GM19397 (cell line): ENCODE data around the gene HHEX.
A peak's percentile ranks its signal among the peaks of the same experiment; 100 is the strongest.

Source experiments
- ATAC-seq: cut with Tn5 transposase; IDR thresholded peaks from one replicate; pipeline ENCODE4 v1.9.1; 2021; ENCODE audit warnings: mild to moderate bottlenecking, moderate library complexity; ENCODE audit not compliant: unreplicated experiment

HHEX gene

DNA sequence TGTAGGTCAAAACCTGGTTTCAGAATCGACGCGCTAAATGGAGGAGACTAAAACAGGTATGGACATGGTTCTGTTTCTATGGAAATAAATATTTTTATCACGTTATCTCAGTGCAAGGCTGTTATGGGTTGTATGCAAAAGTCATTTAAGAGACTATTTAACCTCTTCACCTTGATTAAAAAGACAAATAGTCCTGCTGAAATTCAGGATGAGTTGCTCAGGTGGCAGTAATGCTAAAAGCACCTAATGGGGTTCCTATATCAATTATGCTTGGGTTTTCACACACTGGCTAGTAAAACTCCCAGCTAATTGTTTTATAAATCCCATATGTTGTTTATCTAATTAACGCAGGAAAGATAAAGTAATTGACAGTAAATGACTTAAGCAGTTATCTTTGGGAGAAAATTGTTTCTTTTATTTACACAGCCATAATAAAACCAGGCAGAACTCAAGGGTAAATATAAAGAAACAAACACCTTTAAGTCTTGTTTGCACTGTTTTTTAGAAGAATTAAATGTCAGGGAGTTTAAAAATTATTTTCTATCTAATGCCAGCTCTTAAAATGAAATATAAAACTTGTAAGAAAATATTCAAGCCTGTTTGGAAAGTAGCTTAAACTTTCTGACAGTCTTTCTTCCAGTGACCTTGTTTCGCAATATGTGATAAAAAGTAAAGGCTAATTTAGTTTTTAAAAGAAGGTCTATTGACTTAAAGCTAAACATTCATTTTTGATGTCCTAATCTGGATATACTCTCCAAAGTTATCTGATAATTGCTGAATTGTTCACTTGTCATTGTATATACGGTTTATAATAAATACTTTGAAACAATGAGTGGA lies 3.2 kb downstream of the HHEX start:
- no peak for ATAC-seq

GRCh38 chr10:92693534-92693893 lies 3.8 kb downstream of the HHEX start:
- no peak for ATAC-seq

DNA sequence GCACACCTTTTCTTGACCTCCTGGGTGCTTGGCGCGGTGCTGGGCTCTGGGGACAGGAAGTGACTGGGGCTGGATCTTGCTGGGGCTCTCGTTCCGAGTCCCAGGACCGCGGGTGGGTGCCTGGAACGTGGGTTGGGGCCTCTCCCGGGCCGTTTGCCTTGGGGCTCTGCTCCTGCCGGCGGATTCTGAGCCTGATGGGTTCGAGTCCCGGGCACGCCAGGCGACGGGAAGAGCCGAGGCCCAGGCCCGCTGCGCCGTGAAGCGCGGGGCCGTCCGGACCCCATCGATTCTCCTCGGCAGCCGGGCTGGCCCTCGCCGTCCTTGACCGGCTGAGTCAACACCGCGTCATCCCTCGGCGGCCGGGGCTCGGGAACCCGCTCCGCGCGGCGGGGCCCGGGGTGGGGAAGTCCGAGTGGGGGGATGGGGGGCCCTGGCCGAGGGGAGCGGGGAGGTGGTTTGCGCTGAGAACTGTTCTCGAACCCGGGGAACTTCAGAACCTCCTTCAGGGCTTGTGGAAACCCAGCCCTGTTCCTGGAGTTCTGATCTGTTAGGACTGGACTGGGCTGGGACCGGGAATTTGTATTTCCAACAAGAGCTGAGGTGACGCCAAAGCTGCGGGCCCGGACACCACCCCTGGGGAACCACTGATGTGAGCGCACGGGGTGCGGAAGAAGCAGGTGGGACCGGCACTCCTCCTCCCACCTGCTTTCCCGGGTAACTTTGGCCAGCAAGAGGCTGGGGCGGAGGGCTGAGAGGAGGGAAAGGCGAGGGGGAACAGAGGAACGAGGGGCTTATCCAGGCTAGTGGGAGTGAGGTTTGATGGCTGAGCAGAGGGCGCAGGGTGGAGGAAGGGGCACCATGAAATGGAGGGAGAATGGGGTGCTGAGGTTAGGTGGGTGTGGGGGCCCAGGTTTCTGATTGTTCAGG lies 6.2 kb downstream of the HHEX start:
- ATAC-seq, result no peak

GRCh38 chr10:92696606-92697383 lies 7.0 kb downstream of the HHEX start:
- no peak for ATAC-seq

GRCh38 chr10:92697663-92698511 lies 8.1 kb downstream of the HHEX start:
- ATAC-seq, result no peak

DNA sequence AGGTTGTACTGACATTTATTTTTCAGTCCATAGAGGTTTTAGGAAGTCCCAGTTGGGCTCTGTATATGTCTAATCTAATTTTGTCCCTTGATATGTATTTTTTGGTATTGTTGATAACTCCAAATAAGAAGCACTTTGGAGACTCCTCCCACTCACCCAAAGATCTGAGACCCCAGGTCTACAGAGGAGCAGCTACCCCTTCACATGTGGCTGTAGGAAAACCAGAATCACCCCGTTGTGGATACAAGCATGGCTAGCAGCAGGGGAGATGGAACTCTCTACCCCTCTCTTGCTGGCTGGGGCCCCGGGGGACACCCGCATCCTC lies 9.4 kb downstream of the HHEX start:
- no peak for ATAC-seq

DNA sequence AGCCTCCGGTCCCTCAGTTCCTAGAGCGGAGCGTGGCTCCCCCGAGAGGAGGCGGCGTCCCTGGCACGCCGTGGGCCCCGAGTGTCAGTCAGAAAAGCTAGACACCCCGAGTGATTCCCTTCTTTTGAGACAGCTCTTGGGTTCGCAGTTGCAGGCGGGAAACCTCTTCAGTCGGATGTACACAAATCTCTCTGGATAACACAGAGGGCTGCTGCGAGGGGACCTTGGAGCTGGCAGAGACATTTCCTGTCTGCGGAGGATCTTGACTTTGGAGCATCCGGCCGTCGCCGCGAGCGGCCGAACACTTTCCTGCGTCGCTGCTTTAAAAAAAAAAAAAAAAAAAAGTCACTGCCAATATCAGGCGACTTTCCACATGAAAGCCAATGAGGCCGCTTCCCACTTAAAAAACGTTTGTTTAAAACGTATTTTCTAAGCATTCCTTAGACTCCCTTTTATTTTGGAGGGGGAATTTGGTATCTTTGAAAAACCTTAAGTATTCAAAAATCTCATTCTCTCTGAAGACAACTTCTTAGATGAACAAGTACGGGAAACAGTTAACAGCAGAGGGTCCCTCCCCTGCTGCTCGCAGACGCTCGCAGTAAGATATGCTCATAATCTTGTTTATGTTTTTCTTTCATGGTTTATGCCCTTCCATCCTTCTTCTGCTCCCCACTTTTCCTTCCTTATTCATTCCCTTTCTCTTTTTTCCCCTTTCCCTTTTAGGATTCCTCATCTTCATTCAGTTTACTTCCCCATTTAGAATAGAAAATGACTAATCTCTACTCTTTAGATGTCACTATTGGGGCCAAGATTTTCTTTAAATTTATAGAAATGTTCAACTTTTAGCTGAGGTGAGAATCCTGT lies 10.0 kb downstream of the HHEX start:
- ATAC-seq, result no peak

GRCh38 chr10:92702301-92702916 lies 12.7 kb downstream of the HHEX start:
- ATAC-seq, result no peak

GRCh38 chr10:92712016-92712889 lies 22.5 kb downstream of the HHEX start:
- ATAC-seq, result no peak

GRCh38 chr10:92714152-92714845 lies 24.5 kb downstream of the HHEX start:
- no peak for ATAC-seq

GRCh38 chr10:92714872-92715271 lies 25.1 kb downstream of the HHEX start:
- ATAC-seq, result no peak

- no peak for ATAC-seq
These were observed 30.5 kb downstream of the HHEX start for GRCh38 chr10:92719991-92720830.

GRCh38 chr10:92720831-92721165 lies 31.0 kb downstream of the HHEX start:
- no peak for ATAC-seq

GRCh38 chr10:92722349-92722748 lies 32.6 kb downstream of the HHEX start:
- no peak for ATAC-seq

DNA sequence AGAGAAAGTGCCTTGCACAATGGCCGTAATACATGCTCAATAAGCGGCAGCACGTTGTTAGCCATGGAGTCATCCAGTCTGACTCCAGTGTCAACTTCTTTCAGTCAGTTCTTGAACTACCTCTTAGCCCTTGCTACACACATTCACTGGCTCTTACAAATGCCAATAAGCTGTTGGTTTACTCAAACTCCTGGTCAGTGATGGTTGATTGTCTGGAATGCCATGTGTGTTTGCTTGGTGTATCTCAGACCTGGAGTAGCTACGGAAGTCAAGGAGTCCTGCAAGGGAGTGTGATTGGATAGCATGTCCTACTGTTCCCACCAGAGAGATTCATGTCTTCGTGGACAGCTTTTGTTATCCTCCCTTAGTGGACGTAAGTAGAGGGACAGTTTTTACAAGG lies 37.4 kb downstream of the HHEX start:
- no peak for ATAC-seq

DNA sequence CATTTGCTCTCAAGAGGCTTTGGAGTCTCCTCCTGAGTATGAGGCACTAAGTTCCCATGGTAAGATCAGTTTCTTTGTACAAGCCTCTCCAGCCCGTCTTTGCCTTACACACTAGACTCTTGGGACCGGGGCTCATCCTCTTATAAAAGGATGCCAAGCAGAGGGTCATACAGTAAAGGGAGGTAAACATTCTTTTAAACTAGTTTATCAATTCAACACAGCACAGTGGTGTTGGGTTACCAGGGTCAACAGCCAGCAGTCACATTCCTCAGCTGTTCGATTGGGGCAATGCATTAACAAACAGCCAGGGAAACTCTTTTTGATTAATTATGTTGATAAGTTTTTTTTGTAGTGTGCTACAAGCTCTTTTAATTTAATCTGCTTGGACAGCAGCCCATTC lies 37.8 kb downstream of the HHEX start:
- ATAC-seq, result no peak

- ATAC-seq, result peak; percentile 66
These were observed 40.1 kb downstream of the HHEX start for GRCh38 chr10:92729886-92730285.
